Endothelial cell of umbilical vein (primary cell): Measurements from ENCODE around the gene IL6ST. TPM values are rescaled to one million over a fixed set of nuclear protein-coding genes. Genes with fewer than 3 reads are reported as not detected.
"Not testable (repeated sequence)": the region's sequence is repeated elsewhere in the genome, so short reads cannot be mapped to it uniquely, and the experiment has no call there.

Experiments
- BruUV-seq: library from RNA; stranded (reverse); fragments of 400-500 nt; replicated peaks from 2 replicates; lab custom pipeline; 2021; lab: Mats Ljungman, UMichigan
- CTCF ChIA-PET: fragments of 300-600, 350-600 bp; sonication (Branson Sonifier 250); formaldehyde crosslinking; loops from one replicate; lab custom pipeline; 2021; ENCODE audit warnings: antibody characterized with exemption, inconsistent platforms; lab: Charles Lee
- POLR2A ChIA-PET: fragments of 300-600, 350-600 bp; sonication (Branson Sonifier 250); formaldehyde crosslinking; loops from one replicate; lab custom pipeline; 2021; ENCODE audit warnings: antibody characterized with exemption, inconsistent platforms; lab: Charles Lee
- DNase-seq: peaks from one replicate; pipeline ENCODE4 v3.0.0-alpha.2; 2011; ENCODE audit warnings: low read depth, low spot score
- FAIRE-seq: peaks from 2 replicates; lab custom pipeline; 2011; peaks lifted over from hg19 to GRCh38; lab: Jason Lieb, UNC
- H2AFZ ChIP-seq: 2 replicates; pipeline ENCODE4 v1.6.0; 2012; ENCODE audit warnings: low read depth, low read length, control low read depth, inconsistent platforms
- H3K27ac ChIP-seq: 2 replicates; pipeline ENCODE4 v1.5.1; 2011; ENCODE audit warnings: low read depth, mild to moderate bottlenecking, control low read depth, low read length, moderate library complexity; ENCODE audit not compliant: insufficient read depth
- H3K27me3 ChIP-seq, 2 experiments: 2 replicates each; pipeline versions ENCODE4 v1.6.0 to v1.6.1; 2011; ENCODE audit warnings: low read length in 2 of 2, mixed read lengths in 1 of 2; ENCODE audit not compliant: control insufficient read depth in 2 of 2, insufficient read depth in 2 of 2
- H3K36me3 ChIP-seq, 2 experiments: 2 replicates in 1 of 2; 3 replicates in 1 of 2; pipeline ENCODE4 v1.5.1; 2011; ENCODE audit warnings: low read length in 2 of 2, mild to moderate bottlenecking in 1 of 2, moderate library complexity in 1 of 2; ENCODE audit not compliant: control insufficient read depth in 2 of 2, insufficient read depth in 2 of 2; ENCODE audit errors: extremely low read depth in 1 of 2
- H3K4me1 ChIP-seq: 3 replicates; pipeline ENCODE4 v1.5.1; 2011; ENCODE audit warnings: mild to moderate bottlenecking, low read length; ENCODE audit not compliant: control insufficient read depth, insufficient read depth; ENCODE audit errors: extremely low read depth
- H3K4me2 ChIP-seq: 2 replicates; pipeline ENCODE4 v1.6.1; 2011; ENCODE audit warnings: low read length, control low read depth, mixed read lengths; ENCODE audit not compliant: insufficient read depth
- H3K4me3 ChIP-seq, 3 experiments: fragments of 200-600 bp in 1 of 3; sonication (generic), shearing (Covaris generic) in 1 of 3; replicated peaks in 1 of 3; 2 replicates each; pipeline ENCODE4 v1.5.1; 2011 to 2016; ENCODE audit warnings: control low read depth in 3 of 3, low read length in 3 of 3, mild to moderate bottlenecking in 2 of 3, inconsistent platforms in 1 of 3, low read depth in 1 of 3, moderate library complexity in 1 of 3; ENCODE audit not compliant: insufficient read depth in 1 of 3
- H3K79me2 ChIP-seq: 2 replicates; pipeline ENCODE4 v1.6.0; 2012; ENCODE audit warnings: low read length, inconsistent platforms; ENCODE audit not compliant: control insufficient read depth, insufficient read depth
- H3K9ac ChIP-seq: replicated peaks from 2 replicates; pipeline ENCODE3; 2011; ENCODE audit warnings: low read length, control low read depth; ENCODE audit not compliant: insufficient read depth; ENCODE audit errors: extremely low read depth
- H3K9me1 ChIP-seq: replicated peaks from 3 replicates; pipeline ENCODE4 v1.6.0; 2011; ENCODE audit warnings: mild to moderate bottlenecking, low read length; ENCODE audit not compliant: control insufficient read depth, insufficient read depth; ENCODE audit errors: extremely low read depth
- H3K9me3 ChIP-seq: replicated peaks from 2 replicates; pipeline ENCODE4 v1.5.1; 2012; ENCODE audit warnings: low read length, inconsistent platforms; ENCODE audit not compliant: control insufficient read depth, insufficient read depth
- H4K20me1 ChIP-seq: replicated peaks from 2 replicates; pipeline ENCODE3; 2011; ENCODE audit warnings: mild to moderate bottlenecking, low read length; ENCODE audit not compliant: control insufficient read depth, insufficient read depth; ENCODE audit errors: extremely low read depth
- EZH2 ChIP-seq: IDR thresholded peaks from 2 replicates; pipeline ENCODE4 v1.6.1; 2012; ENCODE audit warnings: borderline replicate concordance, low read depth, mild to moderate bottlenecking, moderate library complexity, low read length, inconsistent platforms; ENCODE audit not compliant: severe bottlenecking
- FOS ChIP-seq: IDR thresholded peaks from 2 replicates; pipeline ENCODE4 v1.6.1; 2011; ENCODE audit warnings: mild to moderate bottlenecking, low read length, moderate library complexity, borderline replicate concordance; ENCODE audit not compliant: insufficient read depth
- GATA2 ChIP-seq: IDR thresholded peaks from 2 replicates; pipeline ENCODE4 v1.7.0; 2011; ENCODE audit warnings: low read depth, mild to moderate bottlenecking, moderate library complexity, mixed read lengths, low read length; ENCODE audit not compliant: insufficient read length, insufficient read depth
- JUN ChIP-seq: IDR thresholded peaks from 2 replicates; pipeline ENCODE4 v1.6.1; 2011; ENCODE audit warnings: borderline replicate concordance, low read depth; ENCODE audit not compliant: insufficient read length, insufficient read depth
- MYC ChIP-seq: IDR thresholded peaks from one replicate; pipeline ENCODE4 v1.6.1; 2011; ENCODE audit warnings: mild to moderate bottlenecking, low read depth, low read length
- POLR2A ChIP-seq: IDR thresholded peaks from 2 replicates; pipeline ENCODE4 v1.6.1; 2012; ENCODE audit warnings: low read depth, mild to moderate bottlenecking, control low read depth, low read length
- POLR2AphosphoS5 ChIP-seq: IDR thresholded peaks from 2 replicates; pipeline ENCODE4 v1.6.1; 2012; ENCODE audit warnings: low read depth, mild to moderate bottlenecking, control low read depth, low read length, moderate library complexity; ENCODE audit not compliant: insufficient read depth
- dilution Hi-C: fragments of 300-500 bp; cut with MboI; formaldehyde crosslinking; loops from one replicate; pipeline ENCODE4 v1.15.0; 2019; ENCODE audit warnings: low sequenced_read_pairs; ENCODE audit not compliant: extremely low pct_ligation_motif_present
- intact Hi-C: fragments of 100-400 bp; cut with micrococcal nuclease; formaldehyde crosslinking; loops from one replicate; pipeline ENCODE4 v1.10.0; 2022
- polyA plus RNA-seq, 4 experiments: library from polyadenylated mRNA; depleted of rRNA in 3 of 4; stranded (reverse) in 3 of 4; unstranded in 1 of 4; fragments of >200 nt; gene quantifications; 2 replicates each; pipeline versions ENCODE4 v1.2.1 to v1.2.3, GENCODE V29; 2011 to 2012; ENCODE audit warnings: missing spikeins in 1 of 4
- total RNA-seq: library from RNA; stranded (reverse); gene quantifications from 2 replicates; pipeline ENCODE4 v1.2.3, GENCODE V29; 2021
- TF ChIP-seq, protein P1 (sequence below): IDR thresholded peaks from 2 replicates; pipeline ENCODE4 v1.6.1; 2011; ENCODE audit not compliant: insufficient read depth, insufficient read length
- TF ChIP-seq, protein P2 (sequence below), 2 donors: IDR thresholded peaks; 1 replicate in 1 of 2; 2 replicates in 1 of 2; pipeline ENCODE4 v1.5.1; 2011; ENCODE audit warnings: low read length in 2 of 2, mild to moderate bottlenecking in 2 of 2, moderate library complexity in 2 of 2, control low read depth in 1 of 2, inconsistent platforms in 1 of 2, low read depth in 1 of 2; ENCODE audit not compliant: insufficient read depth in 1 of 2; ENCODE audit errors: extremely low read depth in 1 of 2

The IL6ST gene
- total and polyA plus RNA-seq, 2 donors (not counting 3 experiments of a cell fraction or from before 2014, with no cell fraction given): 135 to 345 TPM

DNA sequence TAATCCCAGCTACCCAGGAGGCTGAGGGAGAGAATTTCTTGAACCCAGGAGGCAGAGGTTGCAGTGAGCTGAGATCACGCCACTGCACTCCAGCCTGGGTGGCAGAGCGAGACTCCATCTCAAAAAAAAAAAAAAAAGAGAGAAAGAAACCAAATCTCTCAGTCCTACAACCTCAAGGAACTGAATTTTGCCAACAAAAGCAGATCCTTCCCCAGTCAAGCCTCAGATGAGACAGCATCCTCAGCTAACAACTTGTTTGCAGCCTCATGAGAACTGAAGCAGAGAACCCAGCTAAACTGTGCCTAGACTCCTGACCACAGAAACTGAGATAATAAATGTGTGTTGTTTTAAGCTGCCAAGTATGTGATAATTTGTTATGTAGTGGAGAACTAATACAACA is 7.5 kb upstream of the IL6ST start:
- Histone ChIP-seq H3K9me1 (no peaks in the 10 kb centered on the region), H3K9me3 (no peaks in the 10 kb centered on the region), H3K9ac (no peak overlapping the region), H3K27ac (no peak overlapping the region), H3K36me3 (no peaks in the 10 kb centered on the region), H3K4me2 (no peak overlapping the region), H3K79me2 (no peaks in the 10 kb centered on the region), H3K4me1 (no peaks in the 10 kb centered on the region), H4K20me1 (no peaks in the 10 kb centered on the region), H3K27me3 (no peaks in the 10 kb centered on the region), H2AFZ (no peak overlapping the region), H3K4me3 (no peak overlapping the region)
- dilution Hi-C loops: no loop called here
- no peak for FAIRE-seq
- intact Hi-C loops: no loop called here
- CTCF ChIA-PET: no interaction called here
- DNase-seq: no peak
- no TSS peak for BruUV-seq
- TF ChIP-seq, protein P1, sequence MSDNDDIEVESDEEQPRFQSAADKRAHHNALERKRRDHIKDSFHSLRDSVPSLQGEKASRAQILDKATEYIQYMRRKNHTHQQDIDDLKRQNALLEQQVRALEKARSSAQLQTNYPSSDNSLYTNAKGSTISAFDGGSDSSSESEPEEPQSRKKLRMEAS: no peak
- TF ChIP-seq, protein P2, sequence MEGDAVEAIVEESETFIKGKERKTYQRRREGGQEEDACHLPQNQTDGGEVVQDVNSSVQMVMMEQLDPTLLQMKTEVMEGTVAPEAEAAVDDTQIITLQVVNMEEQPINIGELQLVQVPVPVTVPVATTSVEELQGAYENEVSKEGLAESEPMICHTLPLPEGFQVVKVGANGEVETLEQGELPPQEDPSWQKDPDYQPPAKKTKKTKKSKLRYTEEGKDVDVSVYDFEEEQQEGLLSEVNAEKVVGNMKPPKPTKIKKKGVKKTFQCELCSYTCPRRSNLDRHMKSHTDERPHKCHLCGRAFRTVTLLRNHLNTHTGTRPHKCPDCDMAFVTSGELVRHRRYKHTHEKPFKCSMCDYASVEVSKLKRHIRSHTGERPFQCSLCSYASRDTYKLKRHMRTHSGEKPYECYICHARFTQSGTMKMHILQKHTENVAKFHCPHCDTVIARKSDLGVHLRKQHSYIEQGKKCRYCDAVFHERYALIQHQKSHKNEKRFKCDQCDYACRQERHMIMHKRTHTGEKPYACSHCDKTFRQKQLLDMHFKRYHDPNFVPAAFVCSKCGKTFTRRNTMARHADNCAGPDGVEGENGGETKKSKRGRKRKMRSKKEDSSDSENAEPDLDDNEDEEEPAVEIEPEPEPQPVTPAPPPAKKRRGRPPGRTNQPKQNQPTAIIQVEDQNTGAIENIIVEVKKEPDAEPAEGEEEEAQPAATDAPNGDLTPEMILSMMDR (IDR thresholded peaks at IDR 0.05; ENCODE audit: extremely low read depth in 1 of 2, insufficient read depth in 1 of 2, low read depth in 1 of 2, low read length in 2 of 2): no peak
- no peak for TF ChIP-seq GATA2
- TF ChIP-seq FOS: no peak
- TF ChIP-seq MYC: no peak
- TF ChIP-seq POLR2AphosphoS5: no peak
- no peak for TF ChIP-seq JUN
- TF ChIP-seq POLR2A: no peak
- TF ChIP-seq EZH2: no peak
- POLR2A ChIA-PET: interaction anchor here (1.1 kb wide), 1 partner anchor 13 kb away, joined by 4 read pairs; no protein-coding TSS in a partner anchor

DNA sequence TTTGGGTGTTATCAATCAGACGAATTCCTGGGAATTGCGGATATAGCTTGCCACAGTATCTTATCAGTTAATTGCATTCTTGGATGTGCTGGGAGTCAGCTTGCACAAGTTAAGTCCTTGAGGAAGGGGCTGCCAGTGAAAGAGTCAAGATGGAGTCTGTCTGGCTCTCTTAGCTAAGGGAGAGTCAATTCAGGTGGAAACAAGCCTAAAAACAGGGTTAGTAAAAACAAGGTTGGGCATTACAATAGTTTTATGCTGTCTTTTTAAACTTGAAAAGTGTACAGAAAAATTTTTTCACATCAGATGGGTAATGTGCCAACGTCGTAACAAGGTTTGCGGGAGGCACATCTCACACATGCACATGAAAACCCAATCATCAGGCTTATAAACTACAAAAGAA is 5.5 kb upstream of the IL6ST start:
- dilution Hi-C loops, H3K36me3 ChIP-seq, CTCF ChIA-PET, H2AFZ ChIP-seq, H3K27ac ChIP-seq, FAIRE-seq, H4K20me1 ChIP-seq, H3K4me2 ChIP-seq, H3K9ac ChIP-seq, H3K9me1 ChIP-seq, intact Hi-C loops, DNase-seq, H3K9me3 ChIP-seq, H3K27me3 ChIP-seq, H3K79me2 ChIP-seq, BruUV-seq, H3K4me3 ChIP-seq, POLR2A ChIA-PET: not testable (repeated sequence)
- H3K4me1 ChIP-seq: peaks cover 11% of the 10 kb centered on the region
